IPS-11a (cell line): ENCODE measurements around the gene EXOSC3.
"Not testable (repeated sequence)": the region's sequence is repeated elsewhere in the genome, so short reads cannot be mapped to it uniquely, and the experiment has no call there.

Source experiments
- H3K4me3 ChIP-seq: one replicate; pipeline ENCODE4 v1.5.1; 2013; ENCODE audit warnings: low read depth, low read length, control low read depth

Gene EXOSC3

DNA sequence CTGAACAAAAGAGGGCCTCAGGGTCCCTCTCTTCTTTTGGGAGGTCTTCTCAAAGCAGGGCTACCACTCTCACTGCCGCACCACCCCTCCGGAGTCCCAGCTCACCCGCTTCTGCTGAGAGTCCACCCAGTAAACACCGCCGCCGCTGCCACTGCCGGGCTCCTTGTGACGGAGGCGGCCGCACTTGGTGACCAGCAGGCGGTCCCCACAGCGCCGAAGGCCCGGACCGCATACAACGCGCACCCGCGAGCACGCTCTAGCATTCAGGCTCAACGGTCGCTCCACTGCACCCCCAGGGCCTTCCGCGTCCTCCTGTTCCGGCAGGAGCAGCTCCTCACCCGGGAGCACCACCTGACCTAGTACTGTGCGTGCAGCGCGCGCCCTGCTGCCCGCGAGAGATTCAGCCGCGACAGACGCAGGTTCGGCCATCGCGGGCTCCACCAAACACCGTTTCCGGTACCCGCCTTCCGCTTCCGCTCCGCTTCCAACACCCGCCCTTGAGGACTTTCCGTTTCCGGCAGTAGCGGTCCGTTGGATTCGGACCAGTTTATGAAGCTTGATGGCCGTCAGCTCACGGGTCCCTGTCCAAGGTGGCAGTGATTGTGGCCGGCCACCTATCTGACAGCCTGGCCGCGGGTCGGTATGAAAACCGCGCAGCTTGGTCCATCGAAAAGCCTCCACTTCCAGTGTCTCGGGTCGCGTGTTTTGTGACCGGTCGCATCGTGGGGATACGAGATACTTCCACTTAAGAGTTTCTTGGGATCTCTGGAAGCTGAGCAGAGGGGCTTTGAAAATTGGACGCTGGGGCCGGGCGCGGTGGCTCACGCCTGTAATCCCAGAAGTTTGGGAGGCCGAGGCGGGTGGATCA is at the start of gene EXOSC3:
Gene EXOSC3 (minus strand): TSS at position 449 of the 868 bp plus-strand sequence. CDS start 20 bp downstream, at position 429.
- H3K4me3 ChIP-seq, result peak within 1 kb of the TSS; percentile 94

DNA sequence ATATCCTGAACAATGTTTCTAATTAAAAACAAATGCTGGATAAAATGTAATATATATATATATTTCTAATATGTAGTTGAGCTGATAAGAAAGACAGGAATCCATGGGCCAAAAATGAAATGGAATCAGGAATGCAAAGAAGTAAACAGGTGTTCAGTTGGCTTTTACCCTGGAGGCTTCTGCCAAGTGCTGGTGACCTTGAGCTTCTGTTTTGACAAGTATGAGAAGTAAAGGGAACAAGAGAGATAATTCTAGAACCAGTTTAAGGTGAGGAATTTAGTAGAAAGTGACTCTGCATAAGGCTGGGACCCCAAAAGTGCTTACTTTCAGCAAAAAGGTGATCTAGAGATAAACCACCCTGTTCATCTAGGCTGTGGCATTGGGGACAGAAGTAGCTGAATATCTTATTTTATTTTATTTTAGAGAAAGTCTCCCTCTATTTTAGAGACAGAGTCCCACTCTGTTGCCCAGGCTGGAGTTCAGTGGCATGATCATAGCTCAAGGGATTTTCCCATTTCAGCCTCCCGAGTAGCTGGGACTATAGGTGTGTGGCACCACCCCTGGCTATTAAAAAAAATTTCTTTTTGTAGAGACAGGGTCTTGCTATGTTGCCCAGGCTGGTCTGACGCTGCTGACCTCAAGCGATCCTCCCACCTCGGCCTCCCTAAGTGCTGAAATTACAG is 42.8 kb upstream of the EXOSC3 start:
- no peak overlapping the region for H3K4me3 ChIP-seq

GRCh38 chr9:37825174-37825573 is 40.3 kb upstream of the EXOSC3 start:
- H3K4me3 ChIP-seq, result not testable (repeated sequence)

- H3K4me3 ChIP-seq, result no peak overlapping the region
Measured at GRCh38 chr9:37820142-37820541, 35.3 kb upstream of the EXOSC3 start.

DNA sequence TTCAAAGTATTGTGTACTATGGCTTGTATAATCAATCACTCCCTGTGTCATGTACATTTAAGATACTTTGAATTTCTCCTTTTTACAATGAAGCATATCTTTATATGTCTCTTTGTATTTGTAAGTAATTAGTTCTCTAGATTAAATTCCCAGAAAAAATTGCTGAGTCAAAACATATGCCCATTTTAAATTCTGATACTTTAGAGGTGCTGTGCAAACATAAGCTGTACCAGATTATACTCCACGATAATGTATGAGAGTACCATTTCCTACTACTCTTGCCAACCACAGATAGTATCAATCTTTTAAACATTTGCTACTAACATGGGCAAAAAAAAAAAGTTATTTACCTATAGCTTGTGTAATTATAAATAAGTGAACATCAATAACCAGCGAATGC is 34.0 kb upstream of the EXOSC3 start:
- no peak overlapping the region for H3K4me3 ChIP-seq

DNA sequence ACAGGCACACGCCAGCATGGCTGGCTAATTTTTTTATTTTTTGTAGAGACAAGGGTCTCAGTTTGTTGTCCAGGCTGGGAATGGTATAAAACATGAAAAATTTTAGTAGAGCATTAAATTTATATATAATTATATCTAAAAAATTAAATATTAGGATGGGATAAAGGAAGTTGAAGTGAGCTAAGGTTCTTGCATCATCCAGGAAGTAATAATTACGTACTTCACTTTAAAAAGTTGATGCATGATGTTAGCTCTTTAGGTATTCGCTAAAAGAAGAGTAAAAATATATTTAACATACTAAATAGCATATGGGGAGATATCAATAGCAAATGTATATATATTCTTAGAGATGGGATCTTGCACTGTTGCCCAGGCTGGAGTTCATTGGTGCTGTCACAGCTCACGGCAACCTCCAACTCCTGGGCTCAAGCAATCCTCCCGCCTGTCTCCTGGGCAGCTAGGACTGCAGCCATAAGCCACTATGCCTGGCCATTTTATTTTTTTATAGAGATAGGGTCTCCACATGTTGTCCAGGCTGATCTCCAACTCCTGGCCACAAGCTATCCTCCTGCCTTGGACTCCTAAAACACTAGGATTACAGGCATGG is 28.0 kb upstream of the EXOSC3 start:
- no peak overlapping the region for H3K4me3 ChIP-seq

- no peak overlapping the region for H3K4me3 ChIP-seq
Measured at GRCh38 chr9:37811906-37812476, 27.1 kb upstream of the EXOSC3 start.

DNA sequence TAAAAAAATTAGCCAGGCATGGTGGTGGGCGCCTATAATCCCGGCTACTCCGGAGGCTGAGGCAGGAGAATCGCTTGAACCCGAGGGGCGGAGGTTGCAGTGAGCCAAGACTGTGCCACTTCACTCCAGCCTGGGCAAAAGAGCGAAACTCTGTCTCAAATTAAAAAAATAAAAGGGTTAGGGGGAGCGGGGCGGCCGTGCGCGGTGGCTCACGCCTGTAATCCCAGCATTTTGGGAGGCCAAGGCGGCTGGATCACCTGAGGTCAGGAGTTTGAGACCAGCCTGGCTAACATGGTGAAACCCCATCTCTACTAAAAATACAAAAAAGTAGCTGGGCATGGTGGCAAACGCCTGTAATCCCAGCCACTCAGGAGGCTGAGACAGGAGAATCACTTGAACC is 24.8 kb upstream of the EXOSC3 start:
- H3K4me3 ChIP-seq, result not testable (repeated sequence)

DNA sequence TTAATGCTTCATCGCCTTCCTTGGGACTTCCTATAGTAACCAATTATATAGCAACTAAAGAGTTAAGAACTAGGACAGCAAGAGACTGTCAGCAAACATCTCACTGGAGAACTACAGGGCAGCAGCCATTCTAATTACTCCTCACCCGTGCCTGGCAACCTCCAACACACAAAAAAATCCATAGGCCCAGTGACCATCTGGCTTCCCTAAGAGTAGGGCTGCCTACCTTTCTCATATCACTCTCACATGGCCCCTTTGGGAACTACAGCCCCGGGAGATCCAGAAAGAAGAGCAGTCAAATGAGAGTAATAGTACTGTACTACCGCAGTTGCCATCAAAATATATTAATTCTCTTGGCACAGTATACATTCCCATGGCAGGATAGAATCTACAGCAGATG is 21.4 kb upstream of the EXOSC3 start:
- H3K4me3 ChIP-seq, result no peak overlapping the region

DNA sequence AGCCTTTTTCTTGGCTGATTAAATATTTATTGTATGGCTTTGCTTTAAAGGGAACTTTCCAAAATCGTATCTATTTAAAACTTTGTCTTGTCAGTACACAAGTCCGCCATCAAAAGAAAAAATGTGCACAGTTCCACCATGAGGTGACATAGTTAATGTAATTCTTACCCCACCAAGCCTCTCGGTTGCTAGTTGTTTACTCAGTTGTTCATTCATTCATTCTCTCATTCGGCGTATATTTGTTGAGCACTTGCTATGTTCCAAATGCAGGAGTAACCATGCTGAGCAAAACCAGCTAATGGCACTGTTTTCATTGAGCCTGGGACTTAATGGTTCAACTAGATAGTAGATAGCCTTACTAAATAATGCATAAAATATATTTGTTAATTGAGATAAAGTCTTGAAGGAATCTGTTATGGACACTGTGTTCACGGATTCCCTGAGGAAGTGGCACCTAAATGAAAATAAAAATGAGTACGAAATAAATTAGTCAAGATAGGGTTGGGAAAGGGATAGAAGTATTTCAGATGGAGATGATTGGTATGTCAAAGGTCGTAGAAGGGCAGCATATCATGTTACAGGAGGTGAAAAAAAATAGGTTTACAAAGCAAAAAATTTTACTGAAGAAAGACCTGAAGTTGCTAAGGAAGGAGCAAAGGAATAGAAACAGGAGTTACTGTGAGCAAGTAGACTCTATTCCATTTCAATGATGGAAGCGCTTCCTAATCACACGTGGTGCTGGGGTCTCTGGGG is 17.3 kb upstream of the EXOSC3 start:
- peak overlapping the region; percentile 66 for H3K4me3 ChIP-seq

GRCh38 chr9:37801287-37801850 is 16.5 kb upstream of the EXOSC3 start:
- peak overlapping the region; percentile 66 for H3K4me3 ChIP-seq

DNA sequence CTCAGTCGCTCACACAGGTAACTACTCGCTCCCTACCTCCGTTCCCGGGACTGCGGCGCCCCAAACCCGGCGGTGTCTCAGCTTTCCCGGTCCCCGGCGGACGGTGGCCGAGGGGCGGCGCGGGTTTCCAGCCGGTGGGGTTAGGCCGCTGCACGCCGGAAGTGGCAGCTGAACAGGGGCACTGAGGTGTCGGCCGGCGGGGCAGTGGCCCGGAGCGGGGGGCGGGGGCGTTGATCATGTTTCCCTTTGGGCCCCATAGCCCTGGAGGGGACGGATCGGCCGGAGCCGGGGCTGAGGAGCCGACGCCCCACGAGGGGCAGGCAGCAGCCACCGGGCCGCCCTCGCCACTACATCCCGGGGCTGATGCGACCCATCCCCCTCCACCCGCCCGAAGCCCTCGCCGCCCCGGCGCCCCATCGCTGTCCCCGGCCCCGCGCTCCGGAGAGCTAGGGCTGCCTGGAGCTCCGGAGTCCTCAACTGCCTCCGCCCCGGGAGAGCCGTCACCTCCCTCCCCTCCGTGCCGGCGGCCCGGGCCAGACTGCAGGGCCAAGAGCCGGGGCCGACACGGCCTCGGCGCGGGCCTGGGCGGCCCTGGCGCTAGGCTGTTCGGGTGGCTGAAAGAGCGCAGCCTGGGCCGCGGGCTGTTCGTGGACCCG is 15.9 kb upstream of the EXOSC3 start, which contains the start of gene DCAF10:
Gene DCAF10 (plus strand): TSS at position 167 of the 656 bp plus-strand sequence. CDS start 70 bp downstream, at position 237.
- peak within 1 kb of the TSS; percentile 66 for H3K4me3 ChIP-seq

DNA sequence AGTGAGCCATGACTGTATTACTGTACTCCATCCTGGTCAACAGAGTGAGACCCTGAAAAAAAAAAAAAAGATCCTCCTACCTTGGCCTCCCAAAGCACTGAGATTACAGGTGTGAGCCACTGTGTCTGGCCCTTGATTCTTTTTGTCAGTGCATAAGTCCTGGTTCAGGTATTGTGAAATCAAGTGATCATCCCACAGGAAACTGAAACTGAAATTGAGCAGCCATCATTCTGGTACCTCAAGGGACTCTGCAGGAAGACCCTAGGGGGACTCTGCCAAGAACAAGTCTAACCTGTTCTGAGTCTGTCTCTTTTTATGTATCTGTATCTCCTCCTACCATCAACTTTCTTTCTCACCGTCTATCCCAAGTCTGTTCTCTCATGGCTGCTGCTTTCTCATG is 13.8 kb upstream of the EXOSC3 start:
- H3K4me3 ChIP-seq, result no peak overlapping the region

DNA sequence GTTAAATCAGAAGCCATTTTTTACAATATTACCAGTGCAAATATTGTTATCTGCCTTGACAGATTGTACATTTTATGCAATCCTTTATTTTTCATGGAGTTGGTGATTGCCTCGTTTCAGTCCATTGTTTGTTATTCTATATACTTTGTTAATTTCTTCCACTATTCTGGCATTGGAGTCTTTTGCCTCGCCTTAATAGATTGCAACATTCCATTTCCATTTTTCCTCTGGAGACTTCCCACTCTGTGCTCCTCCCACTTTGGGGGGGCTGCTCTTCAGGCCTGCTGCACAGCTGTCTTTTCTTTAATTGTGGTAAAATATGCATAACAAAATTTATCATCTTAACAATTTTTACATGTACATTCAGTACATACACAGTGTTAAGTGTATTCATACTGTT is 11.4 kb upstream of the EXOSC3 start:
- H3K4me3 ChIP-seq, result no peak overlapping the region

DNA sequence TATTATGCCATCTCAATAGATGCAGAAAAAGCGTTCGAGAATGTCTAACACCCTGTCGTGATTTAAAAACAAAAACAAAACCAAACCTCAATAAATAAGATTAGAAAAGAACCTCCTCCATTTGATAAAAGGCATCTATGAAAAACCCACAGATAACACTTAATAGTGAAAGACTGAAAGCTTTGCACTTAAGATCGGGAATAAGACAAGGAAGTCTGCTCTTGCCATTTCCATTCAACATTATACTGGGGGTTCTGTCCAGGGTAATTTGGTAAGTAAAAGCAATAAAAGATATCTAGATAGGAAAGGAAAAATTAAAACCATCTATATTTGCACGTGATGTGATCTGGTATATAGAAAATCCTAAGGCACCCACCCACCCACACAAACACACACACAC is 7.3 kb upstream of the EXOSC3 start:
- no peak overlapping the region for H3K4me3 ChIP-seq

GRCh38 chr9:37790096-37790495 is 5.2 kb upstream of the EXOSC3 start:
- no peak overlapping the region for H3K4me3 ChIP-seq

GRCh38 chr9:37788332-37788731 is 3.5 kb upstream of the EXOSC3 start:
- no peak overlapping the region for H3K4me3 ChIP-seq

GRCh38 chr9:37787059-37787458 is 2.2 kb upstream of the EXOSC3 start:
- H3K4me3 ChIP-seq, result no peak overlapping the region

DNA sequence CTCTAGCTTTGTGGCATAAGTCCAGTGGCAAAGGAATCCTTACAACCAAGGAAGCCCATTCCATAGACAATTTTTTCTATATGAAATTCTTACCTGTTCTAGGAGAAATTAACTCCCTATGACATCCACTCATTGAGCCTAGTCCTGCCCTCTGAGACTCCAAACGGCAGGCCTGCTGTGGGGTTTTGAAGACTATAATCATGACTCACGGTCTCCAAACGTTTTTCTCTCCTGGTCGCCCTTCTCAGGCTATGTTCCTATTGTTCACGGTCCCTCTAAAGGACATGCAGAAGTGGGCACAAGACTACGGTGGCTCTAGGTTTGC is 611 bp downstream of the EXOSC3 start:
- H3K4me3 ChIP-seq, result peak overlapping the region; percentile 94

- no peak overlapping the region for H3K4me3 ChIP-seq
Measured at GRCh38 chr9:37778534-37778933, 6.3 kb downstream of the EXOSC3 start.
